H1 (cell line): ENCODE results near the gene POLDIP3. TPM values are rescaled to one million over a fixed set of nuclear protein-coding genes. Genes with fewer than 3 reads are reported as not detected.
"Not testable (repeated sequence)": the region's sequence is repeated elsewhere in the genome, so short reads cannot be mapped to it uniquely, and the experiment has no call there.

Experiments
- CTCF ChIA-PET: fragments of 300-600 bp; sonication (Branson Sonifier 250); formaldehyde crosslinking; loops from one replicate; lab custom pipeline; 2021; ENCODE audit not compliant: partially characterized antibody; lab: Charles Lee
- POLR2A ChIA-PET: fragments of 300-600 bp; sonication (Branson Sonifier 250); formaldehyde crosslinking; loops from one replicate; lab custom pipeline; 2021; ENCODE audit warnings: inconsistent platforms; ENCODE audit not compliant: partially characterized antibody; lab: Charles Lee
- DNase-seq, 2 experiments: peaks; one replicate each; pipeline versions ENCODE4 v3.0.0 to v3.0.0-alpha.2; 2010 to 2022; ENCODE audit warnings: low spot score in 2 of 2, low read depth in 1 of 2, mixed read lengths in 1 of 2
- FAIRE-seq: peaks from 2 replicates; lab custom pipeline; 2011; peaks lifted over from hg19 to GRCh38; lab: Jason Lieb, UNC
- H2AFZ ChIP-seq: 2 replicates; pipeline ENCODE4 v1.8.1; 2012; ENCODE audit warnings: low read length, inconsistent platforms
- H2AK5ac ChIP-seq: 2 replicates; pipeline ENCODE4 v1.6.1; 2013; ENCODE audit warnings: low read depth, low read length
- H2BK120ac ChIP-seq: replicated peaks from 2 replicates; pipeline ENCODE3; 2013; ENCODE audit warnings: low read depth, low read length, inconsistent platforms
- H2BK12ac ChIP-seq: 2 replicates; pipeline ENCODE4 v1.6.1; 2013; ENCODE audit warnings: low read depth, low read length
- H2BK15ac ChIP-seq: 2 replicates; pipeline ENCODE4 v1.6.1; 2013; ENCODE audit warnings: low read length
- H2BK20ac ChIP-seq: 2 replicates; pipeline ENCODE4 v1.6.1; 2013; ENCODE audit warnings: low read length
- H2BK5ac ChIP-seq: 2 replicates; pipeline ENCODE4 v1.6.1; 2013; ENCODE audit warnings: low read depth, low read length
- H3K14ac ChIP-seq: 2 replicates; pipeline ENCODE4 v1.6.1; 2013; ENCODE audit warnings: inconsistent platforms; ENCODE audit not compliant: insufficient read length
- H3K18ac ChIP-seq: 2 replicates; pipeline ENCODE4 v1.6.1; 2013; ENCODE audit warnings: low read length; ENCODE audit errors: extremely low read depth
- H3K23ac ChIP-seq: 2 replicates; pipeline ENCODE4 v1.6.1; 2013; ENCODE audit warnings: inconsistent platforms; ENCODE audit not compliant: insufficient read length
- H3K23me2 ChIP-seq: 2 replicates; pipeline ENCODE4 v1.6.1; 2013; ENCODE audit warnings: low read depth, low read length
- H3K27ac ChIP-seq: 2 replicates; pipeline ENCODE4 v1.6.1; 2011; ENCODE audit warnings: low read depth, low read length, inconsistent platforms
- H3K27me3 ChIP-seq, 4 experiments: replicated peaks in 1 of 4; 1 replicate in 1 of 4; 2 replicates in 3 of 4; pipeline versions ENCODE4 v1.6.1 to v1.8.1; 2011 to 2013; ENCODE audit warnings: low read length in 3 of 4, mild to moderate bottlenecking in 3 of 4, inconsistent platforms in 2 of 4, mixed read lengths in 2 of 4, moderate library complexity in 1 of 4; ENCODE audit not compliant: control insufficient read depth in 3 of 4, insufficient read depth in 3 of 4; ENCODE audit errors: extremely low read depth in 1 of 4
- H3K36me3 ChIP-seq, 4 experiments: 2 replicates each; pipeline versions ENCODE4 v1.6.1 to v1.8.1; 2011 to 2013; ENCODE audit warnings: mild to moderate bottlenecking in 4 of 4, low read length in 3 of 4, moderate library complexity in 2 of 4, control low read depth in 1 of 4, inconsistent platforms in 1 of 4; ENCODE audit not compliant: insufficient read depth in 4 of 4, control insufficient read depth in 2 of 4
- H3K4ac ChIP-seq: replicated peaks from 2 replicates; pipeline ENCODE3; 2013; ENCODE audit warnings: low read length, low read depth, mixed read lengths, inconsistent platforms; ENCODE audit not compliant: insufficient read length
- H3K4me1 ChIP-seq, 4 experiments: replicated peaks in 1 of 4; 1 replicate in 1 of 4; 2 replicates in 3 of 4; pipeline versions ENCODE4 v1.6.1 to v1.8.1; 2011 to 2013; ENCODE audit warnings: low read length in 3 of 4, inconsistent platforms in 2 of 4, mixed read lengths in 1 of 4; ENCODE audit not compliant: insufficient read depth in 4 of 4, control insufficient read depth in 3 of 4
- H3K4me2 ChIP-seq, 2 experiments: 2 replicates each; pipeline versions ENCODE4 v1.6.1 to v1.8.1; 2011 to 2013; ENCODE audit warnings: low read depth in 2 of 2, low read length in 2 of 2, control low read depth in 1 of 2, inconsistent platforms in 1 of 2, mild to moderate bottlenecking in 1 of 2; ENCODE audit not compliant: insufficient read depth in 1 of 2
- H3K4me3 ChIP-seq, 4 experiments: fragments of 200-600, 300-600 bp in 1 of 4; sonication (generic), shearing (Covaris generic), sonication (Bioruptor Twin) in 1 of 4; 2 replicates each; pipeline versions ENCODE4 v1.5.1 to v1.8.1; 2011 to 2016; ENCODE audit warnings: low read length in 4 of 4, low read depth in 3 of 4, control low read depth in 2 of 4, inconsistent platforms in 2 of 4, mild to moderate bottlenecking in 2 of 4, mixed read lengths in 1 of 4, moderate library complexity in 1 of 4; ENCODE audit not compliant: insufficient read depth in 2 of 4; ENCODE audit errors: extremely low read depth in 1 of 4
- H3K56ac ChIP-seq: replicated peaks from 2 replicates; pipeline ENCODE3; 2013; ENCODE audit warnings: low read depth, mild to moderate bottlenecking, mixed read lengths, low read length, inconsistent platforms; ENCODE audit not compliant: insufficient read length
- H3K79me1 ChIP-seq: 2 replicates; pipeline ENCODE4 v1.6.1; 2013; ENCODE audit warnings: low read depth, low read length, control low read depth
- H3K79me2 ChIP-seq, 2 experiments: 2 replicates each; pipeline versions ENCODE4 v1.6.1 to v1.8.1; 2012 to 2013; ENCODE audit warnings: low read length in 2 of 2, mild to moderate bottlenecking in 2 of 2, inconsistent platforms in 1 of 2; ENCODE audit not compliant: insufficient read depth in 2 of 2, control insufficient read depth in 1 of 2
- H3K9ac ChIP-seq, 4 experiments: replicated peaks in 1 of 4; 1 replicate in 1 of 4; 2 replicates in 3 of 4; pipeline versions ENCODE4 v1.6.1 to v1.8.1; 2011 to 2013; ENCODE audit warnings: low read depth in 3 of 4, low read length in 3 of 4, control low read depth in 2 of 4, mild to moderate bottlenecking in 2 of 4, moderate library complexity in 2 of 4, inconsistent platforms in 1 of 4; ENCODE audit errors: extremely low read depth in 1 of 4
- H3K9me3 ChIP-seq, 2 experiments: 2 replicates each; pipeline versions ENCODE4 v1.6.1 to v1.8.1; 2012 to 2013; ENCODE audit warnings: mild to moderate bottlenecking in 2 of 2, moderate library complexity in 2 of 2, control low read depth in 1 of 2, inconsistent platforms in 1 of 2, low read depth in 1 of 2, low read length in 1 of 2, mixed read lengths in 1 of 2; ENCODE audit not compliant: insufficient read depth in 2 of 2
- H4K20me1 ChIP-seq, 2 experiments: replicated peaks in 1 of 2; 2 replicates each; pipeline versions ENCODE3 to v1.8.1; 2011 to 2013; ENCODE audit warnings: inconsistent platforms in 2 of 2, low read length in 2 of 2, mild to moderate bottlenecking in 1 of 2; ENCODE audit not compliant: insufficient read depth in 2 of 2, control insufficient read depth in 1 of 2
- H4K5ac ChIP-seq: 2 replicates; pipeline ENCODE4 v1.6.1; 2013; ENCODE audit warnings: low read length, low read depth, mixed read lengths, inconsistent platforms; ENCODE audit not compliant: insufficient read length
- H4K8ac ChIP-seq: 2 replicates; pipeline ENCODE4 v1.8.0; 2013; ENCODE audit warnings: mild to moderate bottlenecking, moderate library complexity, low read length, inconsistent platforms; ENCODE audit not compliant: insufficient read depth; ENCODE audit errors: extremely low read depth
- H4K91ac ChIP-seq: replicated peaks from 2 replicates; pipeline ENCODE3; 2013; ENCODE audit warnings: low read length, mixed read lengths, inconsistent platforms; ENCODE audit not compliant: insufficient read length
- WGBS, 2 experiments: shearing (Covaris generic) in 1 of 2; methylation state at CpG; one replicate each; pipeline versions ENCODE4 v1.1.6 to v1.1.7; 2013 to 2015; ENCODE audit warnings: low lambda C conversion rate in 2 of 2, mixed read lengths in 2 of 2, inconsistent platforms in 1 of 2, low coverage in 1 of 2, missing lambda C conversion rate in 1 of 2; ENCODE audit not compliant: insufficient replicate concordance in 2 of 2, insufficient coverage in 1 of 2, insufficient read length in 1 of 2; ENCODE audit errors: extremely low coverage in 1 of 2, missing lambda C conversion rate in 1 of 2; 5-methylcytosine and 5-hydroxymethylcytosine counted together
- polyA plus RNA-seq, 7 experiments: library from polyadenylated mRNA; depleted of rRNA in 3 of 7; stranded (reverse) in 5 of 7; unstranded in 2 of 7; fragments of >200 nt in 5 of 7; fragments of 200-250 nt in 2 of 7; gene quantifications; 1 replicate in 5 of 7; 2 replicates in 1 of 7; 4 replicates in 1 of 7; pipeline versions ENCODE4 v1.2.1 to v1.2.3, GENCODE V29; 2011 to 2013; ENCODE audit warnings: missing spikeins in 2 of 7, mixed read lengths in 2 of 7
- total RNA-seq: library from RNA; stranded (reverse); fragmentation: NEBNext Ultra II Directional; extraction: Animal tissue kit (Norgen Biotek cat#: 25700); gene quantifications from 2 replicates; pipeline ENCODE4 v1.2.1, GENCODE V29; 2021

POLDIP3 gene
- total and polyA plus RNA-seq, 2 of the 8 experiments (the other 6 are each of a cell fraction or from before 2014, with no cell fraction given): 43.5 to 84.6 TPM

GRCh38 chr22:42539236-42539771, 75.4 kb downstream of the POLDIP3 start:
- CTCF ChIA-PET: interaction anchor here (0.7 to 2.6 kb wide), 2 partner anchors 22 to 1913 kb away, joined by 3 to 12 read pairs; no protein-coding TSS in a partner anchor
- H4K20me1 ChIP-seq, H3K23me2 ChIP-seq, FAIRE-seq, H4K8ac ChIP-seq, H2BK5ac ChIP-seq, H3K9me3 ChIP-seq, H3K9ac ChIP-seq, H3K27me3 ChIP-seq, H2BK20ac ChIP-seq, H3K4me1 ChIP-seq, H3K4me2 ChIP-seq, H3K4me3 ChIP-seq, H3K79me2 ChIP-seq, H3K14ac ChIP-seq, H3K18ac ChIP-seq, DNase-seq, H3K23ac ChIP-seq, H3K4ac ChIP-seq, H3K56ac ChIP-seq, H2BK12ac ChIP-seq, H2BK15ac ChIP-seq, H3K36me3 ChIP-seq, H2BK120ac ChIP-seq, H3K27ac ChIP-seq, H4K5ac ChIP-seq, H3K79me1 ChIP-seq, H2AK5ac ChIP-seq, H2AFZ ChIP-seq, POLR2A ChIA-PET, H4K91ac ChIP-seq: not testable (repeated sequence)
- 96% methylated on average over 7 of the region's 11 CpGs; no CpG with 5 or more reads in 1 of the 2 experiments for whole genome bisulfite sequencing, 2 experiments
